H1 (cell line): ENCODE data around the gene PACS1. TPM values are rescaled to one million over a fixed set of nuclear protein-coding genes. Genes with fewer than 3 reads are reported as not detected.

ENCODE experiments used
- CTCF ChIA-PET: fragments of 300-600 bp; sonication (Branson Sonifier 250); formaldehyde crosslinking; loops from one replicate; lab custom pipeline; 2021; ENCODE audit not compliant: partially characterized antibody; lab: Charles Lee
- POLR2A ChIA-PET: fragments of 300-600 bp; sonication (Branson Sonifier 250); formaldehyde crosslinking; loops from one replicate; lab custom pipeline; 2021; ENCODE audit warnings: inconsistent platforms; ENCODE audit not compliant: partially characterized antibody; lab: Charles Lee
- DNase-seq, 2 experiments: peaks; one replicate each; pipeline versions ENCODE4 v3.0.0 to v3.0.0-alpha.2; 2010 to 2022; ENCODE audit warnings: low spot score in 2 of 2, low read depth in 1 of 2, mixed read lengths in 1 of 2
- FAIRE-seq: peaks from 2 replicates; lab custom pipeline; 2011; peaks lifted over from hg19 to GRCh38; lab: Jason Lieb, UNC
- H2AFZ ChIP-seq: 2 replicates; pipeline ENCODE4 v1.8.1; 2012; ENCODE audit warnings: low read length, inconsistent platforms
- H2AK5ac ChIP-seq: 2 replicates; pipeline ENCODE4 v1.6.1; 2013; ENCODE audit warnings: low read depth, low read length
- H2BK120ac ChIP-seq: replicated peaks from 2 replicates; pipeline ENCODE3; 2013; ENCODE audit warnings: low read depth, low read length, inconsistent platforms
- H2BK12ac ChIP-seq: 2 replicates; pipeline ENCODE4 v1.6.1; 2013; ENCODE audit warnings: low read depth, low read length
- H2BK15ac ChIP-seq: 2 replicates; pipeline ENCODE4 v1.6.1; 2013; ENCODE audit warnings: low read length
- H2BK20ac ChIP-seq: 2 replicates; pipeline ENCODE4 v1.6.1; 2013; ENCODE audit warnings: low read length
- H2BK5ac ChIP-seq: 2 replicates; pipeline ENCODE4 v1.6.1; 2013; ENCODE audit warnings: low read depth, low read length
- H3K14ac ChIP-seq: 2 replicates; pipeline ENCODE4 v1.6.1; 2013; ENCODE audit warnings: inconsistent platforms; ENCODE audit not compliant: insufficient read length
- H3K18ac ChIP-seq: 2 replicates; pipeline ENCODE4 v1.6.1; 2013; ENCODE audit warnings: low read length; ENCODE audit errors: extremely low read depth
- H3K23ac ChIP-seq: 2 replicates; pipeline ENCODE4 v1.6.1; 2013; ENCODE audit warnings: inconsistent platforms; ENCODE audit not compliant: insufficient read length
- H3K23me2 ChIP-seq: 2 replicates; pipeline ENCODE4 v1.6.1; 2013; ENCODE audit warnings: low read depth, low read length
- H3K27ac ChIP-seq: 2 replicates; pipeline ENCODE4 v1.6.1; 2011; ENCODE audit warnings: low read depth, low read length, inconsistent platforms
- H3K27me3 ChIP-seq, 4 experiments: replicated peaks in 1 of 4; 1 replicate in 1 of 4; 2 replicates in 3 of 4; pipeline versions ENCODE4 v1.6.1 to v1.8.1; 2011 to 2013; ENCODE audit warnings: low read length in 3 of 4, mild to moderate bottlenecking in 3 of 4, inconsistent platforms in 2 of 4, mixed read lengths in 2 of 4, moderate library complexity in 1 of 4; ENCODE audit not compliant: control insufficient read depth in 3 of 4, insufficient read depth in 3 of 4; ENCODE audit errors: extremely low read depth in 1 of 4
- H3K36me3 ChIP-seq, 4 experiments: 2 replicates each; pipeline versions ENCODE4 v1.6.1 to v1.8.1; 2011 to 2013; ENCODE audit warnings: mild to moderate bottlenecking in 4 of 4, low read length in 3 of 4, moderate library complexity in 2 of 4, control low read depth in 1 of 4, inconsistent platforms in 1 of 4; ENCODE audit not compliant: insufficient read depth in 4 of 4, control insufficient read depth in 2 of 4
- H3K4ac ChIP-seq: replicated peaks from 2 replicates; pipeline ENCODE3; 2013; ENCODE audit warnings: low read length, low read depth, mixed read lengths, inconsistent platforms; ENCODE audit not compliant: insufficient read length
- H3K4me1 ChIP-seq, 4 experiments: replicated peaks in 1 of 4; 1 replicate in 1 of 4; 2 replicates in 3 of 4; pipeline versions ENCODE4 v1.6.1 to v1.8.1; 2011 to 2013; ENCODE audit warnings: low read length in 3 of 4, inconsistent platforms in 2 of 4, mixed read lengths in 1 of 4; ENCODE audit not compliant: insufficient read depth in 4 of 4, control insufficient read depth in 3 of 4
- H3K4me2 ChIP-seq, 2 experiments: 2 replicates each; pipeline versions ENCODE4 v1.6.1 to v1.8.1; 2011 to 2013; ENCODE audit warnings: low read depth in 2 of 2, low read length in 2 of 2, control low read depth in 1 of 2, inconsistent platforms in 1 of 2, mild to moderate bottlenecking in 1 of 2; ENCODE audit not compliant: insufficient read depth in 1 of 2
- H3K4me3 ChIP-seq, 4 experiments: fragments of 200-600, 300-600 bp in 1 of 4; sonication (generic), shearing (Covaris generic), sonication (Bioruptor Twin) in 1 of 4; 2 replicates each; pipeline versions ENCODE4 v1.5.1 to v1.8.1; 2011 to 2016; ENCODE audit warnings: low read length in 4 of 4, low read depth in 3 of 4, control low read depth in 2 of 4, inconsistent platforms in 2 of 4, mild to moderate bottlenecking in 2 of 4, mixed read lengths in 1 of 4, moderate library complexity in 1 of 4; ENCODE audit not compliant: insufficient read depth in 2 of 4; ENCODE audit errors: extremely low read depth in 1 of 4
- H3K56ac ChIP-seq: replicated peaks from 2 replicates; pipeline ENCODE3; 2013; ENCODE audit warnings: low read depth, mild to moderate bottlenecking, mixed read lengths, low read length, inconsistent platforms; ENCODE audit not compliant: insufficient read length
- H3K79me1 ChIP-seq: 2 replicates; pipeline ENCODE4 v1.6.1; 2013; ENCODE audit warnings: low read depth, low read length, control low read depth
- H3K79me2 ChIP-seq, 2 experiments: 2 replicates each; pipeline versions ENCODE4 v1.6.1 to v1.8.1; 2012 to 2013; ENCODE audit warnings: low read length in 2 of 2, mild to moderate bottlenecking in 2 of 2, inconsistent platforms in 1 of 2; ENCODE audit not compliant: insufficient read depth in 2 of 2, control insufficient read depth in 1 of 2
- H3K9ac ChIP-seq, 4 experiments: replicated peaks in 1 of 4; 1 replicate in 1 of 4; 2 replicates in 3 of 4; pipeline versions ENCODE4 v1.6.1 to v1.8.1; 2011 to 2013; ENCODE audit warnings: low read depth in 3 of 4, low read length in 3 of 4, control low read depth in 2 of 4, mild to moderate bottlenecking in 2 of 4, moderate library complexity in 2 of 4, inconsistent platforms in 1 of 4; ENCODE audit errors: extremely low read depth in 1 of 4
- H3K9me3 ChIP-seq, 2 experiments: 2 replicates each; pipeline versions ENCODE4 v1.6.1 to v1.8.1; 2012 to 2013; ENCODE audit warnings: mild to moderate bottlenecking in 2 of 2, moderate library complexity in 2 of 2, control low read depth in 1 of 2, inconsistent platforms in 1 of 2, low read depth in 1 of 2, low read length in 1 of 2, mixed read lengths in 1 of 2; ENCODE audit not compliant: insufficient read depth in 2 of 2
- H4K20me1 ChIP-seq, 2 experiments: replicated peaks in 1 of 2; 2 replicates each; pipeline versions ENCODE3 to v1.8.1; 2011 to 2013; ENCODE audit warnings: inconsistent platforms in 2 of 2, low read length in 2 of 2, mild to moderate bottlenecking in 1 of 2; ENCODE audit not compliant: insufficient read depth in 2 of 2, control insufficient read depth in 1 of 2
- H4K5ac ChIP-seq: 2 replicates; pipeline ENCODE4 v1.6.1; 2013; ENCODE audit warnings: low read length, low read depth, mixed read lengths, inconsistent platforms; ENCODE audit not compliant: insufficient read length
- H4K8ac ChIP-seq: 2 replicates; pipeline ENCODE4 v1.8.0; 2013; ENCODE audit warnings: mild to moderate bottlenecking, moderate library complexity, low read length, inconsistent platforms; ENCODE audit not compliant: insufficient read depth; ENCODE audit errors: extremely low read depth
- H4K91ac ChIP-seq: replicated peaks from 2 replicates; pipeline ENCODE3; 2013; ENCODE audit warnings: low read length, mixed read lengths, inconsistent platforms; ENCODE audit not compliant: insufficient read length
- ATF2 ChIP-seq: IDR thresholded peaks from 2 replicates; pipeline ENCODE4 v1.6.1; 2012; ENCODE audit warnings: low read length, inconsistent platforms
- E2F6 ChIP-seq: IDR thresholded peaks from 2 replicates; pipeline ENCODE4 v1.6.1; 2012; ENCODE audit warnings: inconsistent platforms
- NANOG ChIP-seq: IDR thresholded peaks from 2 replicates; pipeline ENCODE4 v1.6.1; 2011; ENCODE audit warnings: low read length, low read depth, mild to moderate bottlenecking, inconsistent platforms; ENCODE audit not compliant: insufficient read depth, poor library complexity, severe bottlenecking
- RBBP5 ChIP-seq: IDR thresholded peaks from 2 replicates; pipeline ENCODE4 v1.7.1; 2012; ENCODE audit warnings: low read depth, mild to moderate bottlenecking, inconsistent platforms, low read length, moderate library complexity, borderline replicate concordance
- RNF2 ChIP-seq: fragments of 200-900, 300-1000 bp; sonication (generic); IDR thresholded peaks from 2 replicates; pipeline ENCODE4 v1.7.1; 2016; ENCODE audit warnings: borderline replicate concordance, low read depth, mild to moderate bottlenecking, antibody characterized with exemption, low read length; ENCODE audit not compliant: poor library complexity, severe bottlenecking; ENCODE audit errors: missing control alignments
- RXRA ChIP-seq: IDR thresholded peaks from 2 replicates; pipeline ENCODE4 v1.6.1; 2011; ENCODE audit warnings: low read depth, mild to moderate bottlenecking, low read length, moderate library complexity; ENCODE audit not compliant: insufficient read depth
- SRF ChIP-seq: IDR thresholded peaks from 2 replicates; pipeline ENCODE4 v1.6.1; 2011; ENCODE audit warnings: mild to moderate bottlenecking, low read depth, low read length, moderate library complexity
- ZNF274 ChIP-seq: IDR thresholded peaks from 2 replicates; pipeline ENCODE4 v1.7.0; 2012; ENCODE audit warnings: low read length, borderline replicate concordance; ENCODE audit errors: extremely low read depth
- WGBS, 2 experiments: shearing (Covaris generic) in 1 of 2; methylation state at CpG; one replicate each; pipeline versions ENCODE4 v1.1.6 to v1.1.7; 2013 to 2015; ENCODE audit warnings: low lambda C conversion rate in 2 of 2, mixed read lengths in 2 of 2, inconsistent platforms in 1 of 2, low coverage in 1 of 2, missing lambda C conversion rate in 1 of 2; ENCODE audit not compliant: insufficient replicate concordance in 2 of 2, insufficient coverage in 1 of 2, insufficient read length in 1 of 2; ENCODE audit errors: extremely low coverage in 1 of 2, missing lambda C conversion rate in 1 of 2; 5-methylcytosine and 5-hydroxymethylcytosine counted together
- polyA plus RNA-seq, 7 experiments: library from polyadenylated mRNA; depleted of rRNA in 3 of 7; stranded (reverse) in 5 of 7; unstranded in 2 of 7; fragments of >200 nt in 5 of 7; fragments of 200-250 nt in 2 of 7; gene quantifications; 1 replicate in 5 of 7; 2 replicates in 1 of 7; 4 replicates in 1 of 7; pipeline versions ENCODE4 v1.2.1 to v1.2.3, GENCODE V29; 2011 to 2013; ENCODE audit warnings: missing spikeins in 2 of 7, mixed read lengths in 2 of 7
- total RNA-seq: library from RNA; stranded (reverse); fragmentation: NEBNext Ultra II Directional; extraction: Animal tissue kit (Norgen Biotek cat#: 25700); gene quantifications from 2 replicates; pipeline ENCODE4 v1.2.1, GENCODE V29; 2021

PACS1 gene
- total and polyA plus RNA-seq, 2 of the 8 experiments (the other 6 are each of a cell fraction or from before 2014, with no cell fraction given): 11.5 to 36.0 TPM

- no peak for TF ChIP-seq NANOG
- TF ChIP-seq ATF2: no peak
- TF ChIP-seq ZNF274: no peak
- no peak for TF ChIP-seq RXRA
- TF ChIP-seq RNF2: no peak
- no peak for TF ChIP-seq RBBP5
- TF ChIP-seq E2F6: no peak
- TF ChIP-seq SRF: no peak
- ChIA-PET POLR2A (no interaction called here), CTCF (interaction anchor here (0.9 to 2.2 kb wide), 3 partner anchors 10 to 27 kb away, joined by 3 to 7 read pairs (median 5); no protein-coding TSS in a partner anchor)
- Histone ChIP-seq H3K36me3 (no peaks in the 10 kb centered on the region), H4K8ac (no peak overlapping the region), H3K4me1 (peaks cover 7 to 19% (median 15%) of the 10 kb centered on the region in 4 experiments), H3K79me2 (no peaks in the 10 kb centered on the region), H3K14ac (no peak overlapping the region), H3K27ac (no peak overlapping the region), H2BK12ac (no peak overlapping the region), H4K5ac (no peak overlapping the region), H3K79me1 (no peaks in the 10 kb centered on the region), H2BK5ac (no peak overlapping the region), H2AFZ (no peak overlapping the region), H2BK20ac (no peak overlapping the region), H3K4me3 (no peak overlapping the region), H3K4ac (no peak overlapping the region), H2BK15ac (no peak overlapping the region), H2BK120ac (no peak overlapping the region), H3K9ac (no peak overlapping the region; a peak in 1 of 7 replicates), H4K20me1 (no peaks in the 10 kb centered on the region), H3K4me2 (no peak overlapping the region), H3K23ac (no peak overlapping the region), H4K91ac (no peak overlapping the region), H3K18ac (no peak overlapping the region), H3K23me2 (no peaks in the 10 kb centered on the region), H3K56ac (no peak overlapping the region), H3K27me3 (no peaks in the 10 kb centered on the region), H3K9me3 (no peaks in the 10 kb centered on the region), H2AK5ac (no peak overlapping the region)
- WGBS, 2 experiments: 76% methylated on average over 2 of the region's 2 CpGs; no CpG with 5 or more reads in 1 of the 2 experiments
- no peak for FAIRE-seq
- DNase-seq: no peak
These were observed 39.2 kb downstream of the PACS1 start for GRCh38 chr11:66109294-66109693.
